Posterior cingulate gyrus (tissue), 11 donors: ENCODE data around the gene MAST4.

Experiments used
- DNase-seq, 10 donors: peaks; one replicate each; pipeline versions ENCODE4 v3.0.0 to v3.0.0-alpha.2; 2020 to 2021; ENCODE audit warnings: mixed read lengths in 3 of 10
- intact Hi-C: fragments of 100-400 bp; cut with DNase I; formaldehyde crosslinking; loops from one replicate; pipeline ENCODE4 v1.15.1; 2023

The MAST4 gene

DNA sequence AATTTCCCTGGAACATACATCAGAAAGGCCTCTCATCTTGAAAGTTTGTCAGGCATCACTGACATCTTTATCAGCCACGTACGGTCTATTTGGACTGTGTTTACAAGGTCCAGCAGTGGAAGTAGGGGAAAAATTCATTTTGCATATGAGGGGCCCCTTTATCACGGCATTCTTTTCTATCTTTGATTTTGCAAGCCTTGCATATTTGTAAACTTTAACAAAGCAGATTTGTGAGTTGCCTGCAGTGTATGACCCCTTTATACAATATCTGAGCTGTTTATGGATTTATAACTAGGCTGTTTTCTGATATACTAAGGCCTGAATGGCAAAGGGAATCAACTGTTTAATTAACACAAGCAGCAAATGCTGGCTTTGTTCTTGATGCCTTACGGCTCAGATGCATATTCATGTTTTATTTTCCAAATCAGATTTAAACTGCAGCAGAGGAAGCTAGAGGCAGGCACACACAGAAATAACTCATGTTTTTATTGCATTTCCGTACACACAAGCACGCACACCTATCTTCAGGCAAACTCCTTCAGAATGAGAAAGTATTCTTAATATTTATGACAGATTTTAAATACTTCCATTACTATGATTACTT, 539.3 kb downstream of the MAST4 start:
- no peak for DNase-seq
- intact Hi-C loops, result no loop called here

DNA sequence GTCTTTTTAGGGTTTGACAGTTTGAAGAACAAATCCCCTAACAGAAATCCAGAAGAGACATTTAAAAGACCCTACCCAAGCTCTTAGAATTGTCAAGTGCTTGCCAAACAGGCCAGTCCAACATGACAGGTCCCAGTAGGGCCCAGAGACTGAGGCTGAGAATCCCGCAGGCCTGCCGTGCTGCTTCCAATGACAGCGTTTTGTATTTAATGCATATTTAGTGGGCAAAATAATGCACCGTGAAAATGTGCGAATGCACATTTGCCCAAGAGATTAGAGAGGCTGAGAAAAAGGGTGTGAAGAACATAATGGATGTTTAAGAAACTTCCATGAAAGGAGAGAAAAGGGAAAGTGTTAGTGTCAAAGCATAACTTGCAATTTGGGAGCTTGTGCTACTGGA, 542.8 kb downstream of the MAST4 start:
- intact Hi-C loops, result no loop called here

DNA sequence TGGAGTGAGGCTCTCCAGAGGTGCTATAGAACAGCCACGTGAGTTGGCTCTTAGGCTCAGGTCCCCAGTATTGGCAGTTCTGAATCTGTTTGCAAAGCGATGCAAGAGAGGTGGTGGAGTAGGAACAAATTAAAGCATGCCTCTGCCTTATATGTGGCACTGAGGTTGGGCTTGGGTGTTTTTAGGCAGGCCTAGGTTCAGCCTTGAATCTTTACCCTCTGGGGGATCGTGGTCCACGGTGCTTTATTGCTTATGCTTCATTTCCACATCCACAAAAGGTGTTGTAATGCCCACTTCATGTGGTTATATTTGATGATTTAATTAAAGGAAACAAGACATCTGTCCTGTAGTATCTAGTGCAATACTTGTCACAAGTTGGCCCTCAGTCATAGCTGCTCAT, 544.2 kb downstream of the MAST4 start:
- DNase-seq, result no peak

More for the DNA sequence above, 542.8 kb downstream of the MAST4 start:
- no peak for DNase-seq

DNA sequence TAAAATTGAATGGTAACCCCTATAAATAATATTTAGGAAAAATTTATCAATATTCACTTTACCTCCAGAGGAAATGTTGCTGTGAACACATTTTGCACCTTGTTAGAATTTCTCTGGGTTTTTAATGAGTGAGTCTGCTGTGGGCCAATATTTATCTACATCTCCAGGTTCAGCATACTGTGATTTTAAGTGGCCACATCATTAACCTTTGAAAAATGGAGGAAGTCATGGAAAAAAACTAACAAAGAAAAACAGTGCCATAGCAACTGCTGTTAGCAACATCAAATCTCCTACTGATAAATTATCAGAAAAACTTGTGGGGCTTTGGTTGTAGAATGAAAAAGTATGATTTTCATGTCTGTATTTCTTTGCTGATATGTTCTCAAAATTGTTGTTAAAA, 545.5 kb downstream of the MAST4 start:
- intact Hi-C loops, result no loop called here
- no peak for DNase-seq

More for the DNA sequence above, 544.2 kb downstream of the MAST4 start:
- intact Hi-C loops, result no loop called here

GRCh38 chr5:67142816-67143215, 546.6 kb downstream of the MAST4 start:
- DNase-seq, result no peak
- intact Hi-C loops, result no loop called here

DNA sequence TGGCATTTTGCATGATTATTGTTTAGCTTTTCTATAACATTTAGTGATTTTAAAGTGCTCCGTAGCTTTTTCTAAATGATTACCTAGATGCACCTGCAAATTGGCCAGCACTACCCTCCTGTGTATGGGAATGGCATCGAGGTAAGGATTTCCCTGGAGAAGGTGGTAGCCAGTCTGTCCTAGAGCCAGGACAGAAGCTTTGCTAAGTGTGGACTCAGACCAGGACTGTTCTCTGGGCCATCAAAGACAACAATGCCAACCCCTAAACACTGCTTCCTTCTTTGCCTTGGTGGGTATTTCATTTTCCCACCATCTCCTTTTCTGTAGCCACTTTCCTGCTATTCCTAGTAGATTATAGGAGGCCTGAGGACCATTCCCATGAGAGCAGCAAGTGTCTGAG, 547.4 kb downstream of the MAST4 start:
- no peak for DNase-seq
- intact Hi-C loops, result no loop called here

DNA sequence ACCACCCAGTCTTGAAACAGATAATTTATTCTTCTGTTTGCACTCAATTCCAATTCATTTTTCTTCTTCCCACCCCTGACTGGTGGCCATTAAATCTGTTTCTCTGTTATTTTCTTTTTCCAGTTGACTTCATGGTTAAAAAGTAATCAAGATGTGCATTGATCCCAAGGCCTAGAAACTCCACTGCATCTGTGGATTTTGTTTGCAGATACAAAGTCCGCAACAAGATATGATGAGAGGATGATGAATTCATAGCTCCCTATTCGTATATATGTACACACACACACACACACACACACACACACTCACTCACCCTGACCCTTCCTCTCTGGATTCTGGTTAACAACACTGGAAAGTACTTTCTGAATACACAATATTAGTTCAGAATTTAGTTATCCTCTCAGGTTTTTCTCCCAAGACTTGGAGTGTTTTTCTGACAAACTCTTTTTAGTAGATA, 548.0 kb downstream of the MAST4 start:
- DNase-seq, result no peak
- intact Hi-C loops, result no loop called here

DNA sequence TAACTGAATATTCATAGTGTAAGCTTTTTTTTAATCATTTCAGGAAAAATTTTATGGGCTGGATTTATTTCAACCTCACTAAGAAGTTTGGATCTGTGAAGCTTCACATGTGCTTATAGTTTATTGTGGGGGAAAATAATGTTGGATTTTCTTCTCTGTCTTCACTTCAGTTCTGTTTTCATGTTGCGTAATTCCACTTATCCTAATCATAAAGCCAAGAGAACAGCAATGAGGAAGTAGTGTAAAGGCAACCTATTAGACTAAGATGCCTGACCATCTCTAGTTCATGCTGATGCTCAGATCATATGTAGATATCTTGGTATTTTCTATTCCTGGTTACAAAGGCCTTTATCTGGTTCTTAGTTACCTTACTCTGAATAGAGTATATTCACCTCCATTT, 550.4 kb downstream of the MAST4 start:
- intact Hi-C loops, result loop anchor here (5.0 kb wide), 1 partner anchor 159 kb away; no protein-coding TSS in a partner anchor
- DNase-seq, result no peak

GRCh38 chr5:67146981-67147380, 550.8 kb downstream of the MAST4 start:
- intact Hi-C loops, result loop anchor here (5.0 kb wide), 1 partner anchor 160 kb away; no protein-coding TSS in a partner anchor
- no peak for DNase-seq

- intact Hi-C loops, result loop anchor here (5.0 kb wide), 1 partner anchor 160 kb away; no protein-coding TSS in a partner anchor
Observed at GRCh38 chr5:67147760-67148159, 551.6 kb downstream of the MAST4 start.

GRCh38 chr5:67149057-67149950, 553.1 kb downstream of the MAST4 start:
- intact Hi-C loops, result loop anchor here (5.0 kb wide), 1 partner anchor 162 kb away; no protein-coding TSS in a partner anchor
- DNase-seq, result no peak

More at GRCh38 chr5:67147760-67148159, 551.6 kb downstream of the MAST4 start:
- DNase-seq, result no peak

- intact Hi-C loops, result loop anchor here (5.0 kb wide), 2 partner anchors 163 to 343 kb away; no protein-coding TSS in a partner anchor
- no peak for DNase-seq
Observed at GRCh38 chr5:67149951-67150523, 553.8 kb downstream of the MAST4 start.

DNA sequence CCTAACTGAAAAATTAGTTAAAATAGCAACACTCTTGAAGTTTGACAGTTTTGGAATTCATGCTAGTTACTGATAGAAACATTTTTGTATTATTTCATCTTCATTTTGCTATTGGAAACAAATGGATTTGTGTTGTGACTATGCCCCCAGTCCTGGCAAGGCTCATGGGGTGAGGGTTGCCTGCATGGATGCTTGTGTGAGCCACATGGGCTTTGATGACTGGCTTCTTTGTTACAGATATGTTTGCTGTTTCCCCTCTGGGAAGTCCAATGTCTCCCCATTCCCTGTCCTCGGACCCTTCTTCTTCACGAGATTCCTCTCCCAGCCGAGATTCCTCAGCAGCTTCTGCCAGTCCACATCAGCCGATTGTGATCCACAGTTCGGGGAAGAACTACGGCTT, 556.2 kb downstream of the MAST4 start:
- DNase-seq, result peak in 2 of 10 donors; percentile 51 to 63
- intact Hi-C loops, result loop anchor here (5.0 kb wide), 1 partner anchor 345 kb away; no protein-coding TSS in a partner anchor

GRCh38 chr5:67153292-67153691, 557.1 kb downstream of the MAST4 start:
- intact Hi-C loops, result loop anchor here (5.0 kb wide), 1 partner anchor 346 kb away; no protein-coding TSS in a partner anchor
- no peak for DNase-seq

- DNase-seq, result no peak
- intact Hi-C loops, result loop anchor here (5.0 kb wide), 1 partner anchor 347 kb away; no protein-coding TSS in a partner anchor
Observed at GRCh38 chr5:67154556-67155206, 558.5 kb downstream of the MAST4 start.

- intact Hi-C loops, result loop anchor here (2.0 kb wide), 1 partner anchor 52 kb away; no protein-coding TSS in a partner anchor
- peak in 3 of 10 donors; percentile 43 to 81 (median 67) for DNase-seq
Observed at GRCh38 chr5:67156976-67157583, 560.9 kb downstream of the MAST4 start.

- DNase-seq, result no peak
- intact Hi-C loops, result no loop called here
Observed at GRCh38 chr5:67160272-67160671, 564.1 kb downstream of the MAST4 start.

DNA sequence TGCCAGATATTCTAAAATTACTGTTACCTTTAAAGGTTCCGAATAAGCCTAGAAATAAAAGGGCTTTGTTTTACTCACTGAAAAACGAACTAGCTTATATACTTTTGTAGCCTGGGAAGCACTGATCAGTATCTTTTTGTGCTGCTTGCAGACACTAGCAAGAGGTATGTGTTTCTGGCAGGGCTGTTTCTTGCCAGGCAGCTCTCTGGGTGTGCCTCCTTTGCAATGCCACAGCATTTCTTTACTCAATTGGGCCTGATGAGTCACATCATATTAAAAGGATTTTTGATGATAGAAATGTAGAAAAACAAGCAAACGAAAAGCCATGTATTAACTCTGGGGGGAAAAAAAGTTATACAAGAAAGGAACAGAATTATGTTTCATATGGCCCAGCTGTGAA, 564.8 kb downstream of the MAST4 start:
- no peak for DNase-seq
- intact Hi-C loops, result no loop called here

DNA sequence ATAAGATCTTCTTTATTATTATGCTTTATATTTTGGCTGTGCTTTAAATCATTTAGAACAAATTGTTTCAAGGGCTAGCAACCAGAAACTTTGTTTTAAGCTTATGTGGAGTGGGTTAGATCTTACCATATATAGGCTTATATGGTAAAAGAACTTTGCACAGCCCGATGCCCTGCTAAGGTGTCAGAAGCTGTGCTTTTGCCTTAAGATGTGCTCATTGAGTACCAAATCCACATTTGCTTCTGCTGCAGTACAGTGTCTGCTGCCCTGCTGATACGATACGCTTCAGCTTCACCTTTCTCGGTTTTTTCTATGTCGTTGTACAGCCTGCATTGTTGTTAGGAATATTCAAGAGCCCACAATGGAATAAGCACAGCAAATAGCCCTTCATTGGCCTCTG, 565.6 kb downstream of the MAST4 start:
- intact Hi-C loops, result no loop called here
- DNase-seq, result no peak
